GM18867 (cell line): Measurements from ENCODE around the gene ADAMTS16.

Experiments
- ATAC-seq: cut with Tn5 transposase; IDR thresholded peaks from one replicate; pipeline ENCODE4 v1.9.1; 2021; ENCODE audit warnings: mild to moderate bottlenecking, moderate library complexity; ENCODE audit not compliant: unreplicated experiment

The ADAMTS16 gene

GRCh38 chr5:5276951-5277517 is 136.9 kb downstream of the ADAMTS16 start:
- no peak for ATAC-seq

GRCh38 chr5:5278201-5278814 is 138.2 kb downstream of the ADAMTS16 start:
- ATAC-seq, result no peak

GRCh38 chr5:5278815-5279381 is 138.8 kb downstream of the ADAMTS16 start:
- ATAC-seq, result no peak

- ATAC-seq, result no peak
Measured at GRCh38 chr5:5285906-5286305, 145.8 kb downstream of the ADAMTS16 start.

- ATAC-seq, result no peak
Measured at GRCh38 chr5:5287419-5287818, 147.3 kb downstream of the ADAMTS16 start.

GRCh38 chr5:5288201-5288600 is 148.1 kb downstream of the ADAMTS16 start:
- ATAC-seq, result no peak

GRCh38 chr5:5289537-5289936 is 149.4 kb downstream of the ADAMTS16 start:
- ATAC-seq, result no peak

GRCh38 chr5:5290674-5291334 is 150.7 kb downstream of the ADAMTS16 start:
- ATAC-seq, result no peak

- no peak for ATAC-seq
Measured at GRCh38 chr5:5291357-5291756, 151.2 kb downstream of the ADAMTS16 start.

- no peak for ATAC-seq
Measured at GRCh38 chr5:5293029-5293428, 152.9 kb downstream of the ADAMTS16 start.

GRCh38 chr5:5294429-5294828 is 154.3 kb downstream of the ADAMTS16 start:
- no peak for ATAC-seq

- no peak for ATAC-seq
Measured at GRCh38 chr5:5295351-5295750, 155.2 kb downstream of the ADAMTS16 start.

GRCh38 chr5:5296051-5296450 is 155.9 kb downstream of the ADAMTS16 start:
- ATAC-seq, result no peak

GRCh38 chr5:5297432-5298067 is 157.4 kb downstream of the ADAMTS16 start:
- no peak for ATAC-seq

GRCh38 chr5:5298068-5298633 is 158.0 kb downstream of the ADAMTS16 start:
- ATAC-seq, result no peak

GRCh38 chr5:5298841-5299541 is 158.9 kb downstream of the ADAMTS16 start:
- no peak for ATAC-seq

- no peak for ATAC-seq
Measured at GRCh38 chr5:5301176-5301575, 161.0 kb downstream of the ADAMTS16 start.

- ATAC-seq, result no peak
Measured at GRCh38 chr5:5302201-5302600, 162.1 kb downstream of the ADAMTS16 start.

- no peak for ATAC-seq
Measured at GRCh38 chr5:5303242-5303641, 163.1 kb downstream of the ADAMTS16 start.

- ATAC-seq, result no peak
Measured at GRCh38 chr5:5304361-5305020, 164.4 kb downstream of the ADAMTS16 start.
